HPDE6-E6E7 (cell line): ENCODE data around the gene IGSF8.

Experiments used
- DNase-seq: peaks from one replicate; pipeline ENCODE4 v3.0.0; 2011; ENCODE audit warnings: missing footprints; ENCODE audit errors: extremely low spot score

Gene IGSF8

GRCh38 chr1:160103658-160104408, 5.4 kb upstream of the IGSF8 start:
- no peak for DNase-seq

- no peak for DNase-seq
These were observed 3.5 kb upstream of the IGSF8 start for GRCh38 chr1:160101717-160102522.

- peak; percentile 72 for DNase-seq
These were observed 2.8 kb upstream of the IGSF8 start for GRCh38 chr1:160101037-160101716.

- DNase-seq, result no peak
These were observed 1.4 kb upstream of the IGSF8 start for GRCh38 chr1:160099716-160100375.

GRCh38 chr1:160098852-160099561, 588 bp upstream of the IGSF8 start:
- DNase-seq, result peak; percentile 86

GRCh38 chr1:160097151-160097910, 1.1 kb downstream of the IGSF8 start:
- no peak for DNase-seq

GRCh38 chr1:160096274-160097116, 1.9 kb downstream of the IGSF8 start:
- no peak for DNase-seq

GRCh38 chr1:160095382-160096105, 2.9 kb downstream of the IGSF8 start:
- DNase-seq, result no peak

GRCh38 chr1:160094806-160095205, 3.6 kb downstream of the IGSF8 start:
- DNase-seq, result no peak

GRCh38 chr1:160094291-160094625, 4.2 kb downstream of the IGSF8 start:
- no peak for DNase-seq

GRCh38 chr1:160093624-160094290, 4.7 kb downstream of the IGSF8 start:
- DNase-seq, result no peak

GRCh38 chr1:160093069-160093395, 5.4 kb downstream of the IGSF8 start:
- DNase-seq, result no peak

GRCh38 chr1:160092366-160093068, 5.9 kb downstream of the IGSF8 start:
- no peak for DNase-seq

GRCh38 chr1:160091666-160092223, 6.7 kb downstream of the IGSF8 start:
- DNase-seq, result no peak

GRCh38 chr1:160090760-160091159, 7.7 kb downstream of the IGSF8 start:
- DNase-seq, result no peak

- no peak for DNase-seq
These were observed 8.5 kb downstream of the IGSF8 start for GRCh38 chr1:160089883-160090282.

GRCh38 chr1:160087118-160087662, 11.2 kb downstream of the IGSF8 start:
- DNase-seq, result no peak
